Heart left ventricle (tissue), 13 donors: ENCODE results near the gene NCF2.

Experiments
- CTCF ChIP-seq, 12 donors: fragments of 200-600 bp; sonication (generic) in 4 of 12; IDR thresholded peaks; one replicate each; pipeline versions ENCODE4 v1.5.0 to v1.8.0; 2018 to 2022; ENCODE audit warnings: antibody characterized with exemption in 12 of 12, mild to moderate bottlenecking in 5 of 12
- POLR2A ChIP-seq, 2 donors: fragments of 450-650 bp; IDR thresholded peaks; one replicate each; pipeline ENCODE4 v1.6.1; 2017; ENCODE audit warnings: antibody characterized with exemption in 2 of 2, mild to moderate bottlenecking in 2 of 2, moderate library complexity in 2 of 2
- donor health status: ischemic (EF 13 %, LVEDD 7.1; RV severe dilation, severe dysfunction).
- donor health status: DM: no; HTN: yes; CAD: no.
- donor health status: DM: no; HTN: no; CAD: no.
- donor health status: ischemic (EF 25% LVEDD 6.9; RV normal size, moderate dysfunction).
- donor health status: ischemic (EF 25% LVEDD 5.7; RV mildly dilated, moderate dysfunction).
- donor health status: ischemic (EF 35%, LVEDD 5.7; RV mildly dilated, moderate dysfunction).
- donor health status: nonischemic (EF 11% LVEDD 7.7; RV severe dilation, severe dysfunction).
- donor health status: DM: yes; HTN: yes; CAD: no.
- donor health status: PGD.
- donor health status: ischemic (EF 29% LVEDD 5.4; RV normal size, mild dysfunction).
- donor health status: nonischemic (EF 23%, LVEDD 6.1; RV moderate dilation, normal function).

GRCh38 chr1:183565261-183565660 lies 25.0 kb downstream of the NCF2 start:
- TF ChIP-seq CTCF (IDR thresholded peaks at IDR 0.05) (no peak), POLR2A (IDR thresholded peaks at IDR 0.05) (no peak)
